ENCODE measurements around the gene USB1.
A peak's percentile ranks its signal among the peaks of the same experiment; 100 is the strongest.
"Not testable (repeated sequence)": the region's sequence is repeated elsewhere in the genome, so short reads cannot be mapped to it uniquely, and the experiment has no call there.

USB1 gene

DNA sequence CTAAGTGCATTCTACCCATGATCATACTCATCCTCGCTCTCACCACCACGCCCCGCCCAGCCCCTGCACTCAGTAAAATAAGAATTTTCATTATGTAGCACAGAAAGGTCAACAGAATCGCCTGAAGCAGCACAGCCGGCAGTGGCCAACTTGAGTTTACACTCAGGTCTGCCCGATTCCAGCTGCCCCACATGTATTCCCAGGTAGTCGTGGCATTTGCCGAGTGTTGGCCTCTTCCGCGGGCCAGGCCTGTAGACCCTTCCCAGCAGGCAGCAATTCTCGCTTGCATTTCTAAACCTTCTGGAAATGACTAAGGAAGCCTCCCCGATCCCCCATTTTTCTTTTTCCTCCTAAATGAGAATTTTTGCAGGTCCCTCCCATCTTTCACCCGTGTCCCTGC, 30.9 kb upstream of the USB1 start:
- no peak for DNase-seq (ENCODE audit: low read depth)

DNA sequence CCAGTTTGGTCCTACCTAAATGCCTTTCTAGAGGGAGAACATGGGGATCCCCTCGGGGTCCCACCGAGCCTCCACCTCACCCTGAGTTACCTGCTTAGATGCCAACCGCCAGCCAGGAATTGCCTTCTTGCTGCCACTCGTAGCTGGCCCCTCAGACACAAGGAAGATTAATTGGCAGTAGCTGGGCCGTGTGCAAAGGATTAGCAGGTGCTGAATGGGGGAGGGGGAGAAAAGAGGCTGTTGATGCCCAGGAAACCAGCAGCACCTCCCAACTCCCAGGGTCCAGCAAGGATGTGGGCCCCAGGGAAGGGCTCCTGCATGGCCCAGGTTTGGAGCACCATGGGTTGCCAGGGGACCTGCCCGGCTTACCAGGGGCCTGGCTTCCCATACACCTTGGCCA, 30.2 kb upstream of the USB1 start, which contains the start of gene CNGB1:
TSS of gene CNGB1 (minus strand) at position 159 of the 400 bp plus-strand sequence. CDS start 3,842 bp downstream, outside the sequence.
- DNase-seq (ENCODE audit: low read depth) = no peak

- DNase-seq (ENCODE audit: low read depth) = no peak
Measured at GRCh38 chr16:57971848-57972247, 29.4 kb upstream of the USB1 start.

- DNase-seq (ENCODE audit: low read depth) = no peak
Measured at GRCh38 chr16:57972306-57972705, 28.9 kb upstream of the USB1 start.

DNA sequence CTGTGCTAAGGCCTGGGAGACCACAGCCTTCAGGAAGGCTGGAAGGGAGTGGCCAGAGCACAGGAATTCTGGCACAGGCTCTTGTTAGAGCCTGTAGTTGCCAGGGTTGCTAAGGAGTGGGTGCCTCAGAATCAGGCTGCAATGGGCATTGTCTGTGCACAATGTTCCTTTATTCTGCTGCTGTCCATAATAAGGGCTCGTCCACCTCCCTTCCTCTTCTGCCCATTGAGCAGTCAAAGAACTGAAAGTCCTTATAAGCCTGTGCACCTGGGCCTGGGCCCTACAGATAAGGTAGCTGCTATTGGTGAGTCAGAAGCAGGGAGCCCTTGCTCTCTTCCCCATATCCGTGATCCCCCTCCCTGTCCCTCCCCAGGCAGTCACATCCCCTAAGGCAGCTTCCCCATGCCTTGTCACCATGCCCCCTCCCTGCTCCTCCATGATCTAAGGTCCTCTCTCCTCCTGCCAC, 24.8 kb upstream of the USB1 start:
- no peak for DNase-seq (ENCODE audit: low read depth)

- no peak for DNase-seq (ENCODE audit: low read depth)
Measured at GRCh38 chr16:57977418-57978069, 23.7 kb upstream of the USB1 start.

DNA sequence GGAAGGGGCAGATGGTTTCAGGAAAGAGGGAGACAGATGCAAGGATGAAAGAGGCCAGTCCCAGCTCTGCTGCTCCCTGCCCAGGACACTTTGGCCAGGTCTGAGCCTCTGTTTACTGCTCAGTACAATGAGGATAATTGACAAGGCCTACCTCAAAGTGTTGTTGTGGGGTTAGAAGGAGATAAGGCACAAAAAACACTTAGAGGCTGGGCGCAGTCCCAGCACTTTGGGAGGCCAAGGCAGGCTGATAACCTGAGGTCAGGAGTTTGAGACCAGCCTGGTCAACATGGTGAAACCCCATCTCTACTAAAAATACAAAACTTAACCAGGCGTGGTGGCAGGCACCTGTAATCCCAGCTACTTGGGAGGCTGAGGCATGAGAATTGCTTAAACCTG, 23.1 kb upstream of the USB1 start:
- not testable (repeated sequence) for DNase-seq (ENCODE audit: low read depth)

DNA sequence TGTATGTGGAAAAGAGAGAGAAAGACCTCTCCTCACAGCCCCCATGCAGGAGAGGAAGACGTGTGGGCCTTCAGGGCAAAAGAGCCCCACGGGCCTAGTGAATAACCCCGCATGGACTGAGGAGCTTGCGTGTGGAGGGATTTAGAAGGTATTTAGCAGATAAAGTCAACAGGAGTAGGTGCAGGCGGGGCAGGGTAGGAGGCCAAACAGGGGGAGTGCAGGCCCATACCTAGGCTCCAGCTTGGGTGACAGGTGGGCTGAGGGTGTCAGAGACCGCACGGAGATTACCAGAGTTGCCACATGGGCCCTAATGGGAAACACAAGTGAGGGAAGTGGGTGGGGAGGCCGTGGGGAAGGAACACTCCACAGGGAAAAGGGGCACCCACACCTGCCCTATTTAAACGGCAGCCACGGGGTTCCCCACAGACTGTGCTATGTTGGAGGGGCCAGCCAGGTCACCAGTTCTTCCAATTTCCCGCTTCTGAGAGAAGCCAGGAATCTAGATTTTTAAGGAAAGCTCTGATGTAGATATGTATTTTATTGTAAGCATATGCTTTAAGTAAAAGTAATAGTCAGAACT, 22.1 kb upstream of the USB1 start:
- DNase-seq (ENCODE audit: low read depth) = no peak

- DNase-seq (ENCODE audit: low read depth) = no peak
Measured at GRCh38 chr16:57981636-57982035, 19.6 kb upstream of the USB1 start.

GRCh38 chr16:57982385-57982784, 18.8 kb upstream of the USB1 start:
- no peak for DNase-seq (ENCODE audit: low read depth)

DNA sequence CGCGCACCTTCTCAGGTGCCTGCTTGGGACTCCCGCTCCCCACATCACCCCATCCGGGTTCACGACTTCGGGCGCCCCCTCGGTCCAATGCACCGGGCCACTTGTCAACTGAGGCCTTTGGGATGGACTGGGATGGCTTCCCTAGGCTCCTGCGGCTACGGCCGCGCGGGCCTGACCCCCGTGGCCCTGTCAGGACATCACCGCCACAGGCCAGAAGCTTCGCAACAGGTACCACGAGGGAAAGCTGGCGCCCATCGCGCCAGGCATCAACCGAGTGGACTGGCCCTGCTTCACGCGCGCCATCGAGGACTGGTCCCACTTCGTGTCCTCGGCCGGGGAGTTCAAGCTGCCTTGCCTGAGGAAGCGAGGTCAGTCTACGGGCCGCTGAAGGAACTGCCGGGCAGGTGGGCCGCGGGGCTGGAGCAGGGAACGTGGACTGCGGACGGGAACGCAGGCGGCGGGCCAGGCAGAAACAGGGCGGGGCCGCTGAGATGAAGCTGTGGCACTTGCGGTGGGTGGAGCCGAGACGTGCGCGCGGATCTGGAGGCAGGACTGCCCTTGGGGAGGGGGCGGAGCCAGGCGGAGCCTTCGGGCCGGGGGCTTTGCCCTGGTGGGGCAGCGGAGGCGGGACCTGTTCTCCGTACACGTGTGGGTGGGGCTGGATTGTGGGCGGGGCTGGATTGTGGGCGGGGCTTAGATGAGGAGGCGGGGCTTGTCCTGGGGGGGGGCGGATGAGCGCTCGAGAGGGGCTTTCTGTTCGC, 16.6 kb upstream of the USB1 start:
- DNase-seq (ENCODE audit: low read depth) = peak; percentile 75

DNA sequence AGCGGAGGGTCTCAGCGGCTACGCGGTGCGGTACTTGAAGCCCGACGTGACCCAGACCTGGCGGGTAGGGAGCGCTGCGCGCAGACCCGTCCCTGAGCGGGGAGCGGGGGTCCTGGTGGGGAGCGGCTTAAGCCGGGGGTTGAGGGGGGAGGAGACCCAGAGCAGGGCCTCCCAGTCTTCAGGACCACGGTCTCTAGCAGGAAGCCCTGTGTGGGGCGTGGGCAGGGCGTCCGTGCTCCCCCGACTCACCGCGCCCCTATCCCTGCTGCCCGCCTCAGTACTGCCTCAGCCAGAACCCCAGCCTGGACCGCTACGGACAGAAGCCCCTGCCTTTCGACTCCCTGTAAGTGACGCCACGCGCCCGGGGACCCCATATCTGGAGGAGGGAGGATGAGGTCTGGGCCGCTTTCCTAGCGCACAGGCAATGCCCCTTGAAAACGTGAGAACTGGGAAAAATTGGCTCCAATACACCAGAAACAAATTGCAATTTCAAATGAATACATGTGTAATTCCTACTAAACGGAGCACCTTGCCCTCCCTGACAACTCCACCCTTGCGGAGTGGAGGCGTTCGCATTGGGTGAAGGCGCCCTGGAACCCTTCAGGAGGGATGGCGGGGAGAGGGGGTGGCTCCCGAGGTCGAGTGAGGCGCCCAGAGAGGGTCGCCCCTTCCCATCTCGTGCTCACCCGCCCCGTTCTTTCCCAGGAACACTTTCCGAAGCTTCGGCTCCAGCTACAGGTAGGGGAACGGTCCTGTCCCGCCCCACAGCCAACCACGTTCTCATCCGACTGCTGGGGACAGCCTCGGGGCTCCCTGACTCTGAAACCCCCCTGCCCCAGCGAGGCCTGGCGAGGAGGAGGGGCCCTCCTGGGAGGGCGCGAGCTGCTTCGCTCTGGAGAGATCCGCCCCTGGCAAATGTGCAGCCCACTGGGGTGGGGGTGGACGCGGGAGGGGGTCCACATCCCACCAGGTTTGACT, 15.7 kb upstream of the USB1 start:
- DNase-seq (ENCODE audit: low read depth) = no peak

- no peak for DNase-seq (ENCODE audit: low read depth)
Measured at GRCh38 chr16:57986196-57986595, 15.0 kb upstream of the USB1 start.

GRCh38 chr16:57987441-57988177, 13.6 kb upstream of the USB1 start:
- DNase-seq (ENCODE audit: low read depth) = no peak

GRCh38 chr16:57988929-57989328, 12.3 kb upstream of the USB1 start:
- no peak for DNase-seq (ENCODE audit: low read depth)

DNA sequence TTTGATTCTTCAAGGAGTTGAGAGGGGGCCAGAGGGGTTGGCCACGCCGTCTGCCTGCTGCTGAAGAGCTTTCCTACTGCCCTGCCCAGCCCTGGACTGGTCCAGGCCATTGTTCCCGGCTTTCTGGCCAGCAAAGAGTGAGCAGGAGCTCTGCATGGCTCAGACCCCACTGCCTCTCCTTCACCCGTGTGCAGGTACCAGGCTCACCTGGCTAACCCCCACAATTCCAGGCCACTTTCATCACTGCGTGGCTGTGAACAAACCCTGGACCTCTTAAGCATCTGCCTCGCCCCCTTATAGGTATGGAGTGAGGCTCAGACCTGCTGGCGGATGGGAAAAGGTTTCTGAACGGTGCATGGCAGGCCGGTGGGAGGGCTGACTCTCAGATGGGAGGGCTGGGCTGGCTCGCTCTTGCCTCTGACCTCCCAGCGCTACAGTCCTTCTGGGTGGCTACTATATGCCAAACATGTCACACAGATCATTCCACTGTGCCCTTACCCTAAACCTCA, 9.6 kb upstream of the USB1 start:
- no peak for DNase-seq (ENCODE audit: low read depth)

- DNase-seq (ENCODE audit: low read depth) = no peak
Measured at GRCh38 chr16:57992084-57992483, 9.1 kb upstream of the USB1 start.

DNA sequence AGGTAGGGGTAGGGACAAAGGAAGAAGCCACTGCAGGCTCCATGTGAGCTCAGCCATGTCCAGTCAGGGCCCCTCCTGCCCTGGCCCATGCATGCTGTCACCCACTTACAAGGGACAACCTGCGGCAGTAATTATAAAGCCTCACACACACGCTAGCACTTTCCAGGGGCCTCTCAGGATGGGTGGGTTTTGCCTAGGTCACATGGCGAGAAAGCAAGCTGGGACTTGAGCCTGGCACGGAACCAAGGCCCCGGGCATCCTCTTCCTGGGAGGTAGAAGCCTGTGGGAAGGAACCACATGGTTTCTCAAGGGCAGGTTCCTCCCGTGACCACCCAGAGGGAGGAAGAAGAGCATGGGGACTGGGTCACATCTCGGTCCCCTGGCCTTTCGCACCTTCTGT, 7.8 kb upstream of the USB1 start:
- DNase-seq (ENCODE audit: low read depth) = no peak

DNA sequence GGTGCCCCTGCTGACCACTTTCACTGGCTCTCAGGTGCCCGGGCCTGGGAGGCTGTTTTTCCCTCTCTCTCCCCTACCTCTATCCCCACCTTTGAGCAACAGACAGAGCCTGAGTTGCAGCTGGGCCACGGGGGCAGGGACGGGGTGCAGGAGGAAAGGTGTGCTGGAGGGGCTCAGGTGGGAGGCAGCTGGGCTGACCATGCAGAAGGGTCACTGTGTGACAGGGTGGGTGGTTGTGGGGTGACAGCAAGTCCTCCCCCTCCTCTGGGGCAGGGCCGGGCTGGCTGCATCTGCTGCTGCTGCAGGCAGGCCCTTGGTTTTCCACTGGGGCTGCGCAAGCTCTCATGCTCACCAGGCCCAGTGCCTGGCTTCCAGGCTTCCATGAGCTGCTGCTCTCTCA, 7.3 kb upstream of the USB1 start:
- DNase-seq (ENCODE audit: low read depth) = no peak

DNA sequence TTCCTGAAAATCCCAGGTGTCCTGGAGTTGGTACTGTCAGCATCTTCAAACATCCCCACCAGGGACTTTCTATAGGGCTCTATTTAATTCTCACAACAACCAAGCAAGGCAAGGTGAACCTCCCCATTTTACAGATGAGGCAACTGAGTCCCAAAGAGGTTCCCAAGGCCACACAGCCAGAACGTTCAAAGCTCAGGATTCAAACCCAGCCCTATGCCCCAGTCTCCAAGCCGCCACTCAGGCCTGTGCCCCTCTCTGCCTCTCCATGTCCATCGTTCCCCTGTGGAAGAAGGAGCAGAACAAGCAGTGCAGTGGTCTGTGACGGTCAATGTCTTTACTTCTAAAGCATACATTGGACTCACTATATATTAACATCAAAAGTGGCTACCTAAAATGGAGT, 6.8 kb upstream of the USB1 start:
- no peak for DNase-seq (ENCODE audit: low read depth)

DNA sequence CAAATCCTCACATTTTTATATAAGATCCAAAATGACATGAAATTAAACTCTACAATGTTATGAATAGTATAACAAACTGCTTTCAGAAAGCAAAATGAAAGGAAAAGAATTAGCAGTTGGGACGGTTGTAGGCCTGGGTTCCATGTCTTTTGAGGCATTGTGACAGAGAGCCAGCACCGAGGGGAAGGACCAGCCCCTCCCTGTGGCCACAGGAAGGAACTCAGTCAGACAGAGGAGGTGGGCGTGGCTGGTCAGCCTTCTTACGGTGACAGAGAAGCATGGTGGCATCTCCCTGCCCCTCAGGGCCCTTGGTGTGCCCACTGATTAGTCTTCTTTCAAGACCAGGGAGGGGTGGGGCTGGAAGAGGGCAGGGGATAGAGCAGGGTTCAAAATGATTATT, 6.4 kb upstream of the USB1 start:
- no peak for DNase-seq (ENCODE audit: low read depth)

Measured in stimulated activated CD8-positive, alpha-beta memory T cell treated with anti-CD3 and anti-CD28 coated beads, Interleukin-15, amount 100 ng/mL, for 1 hour (primary cell).